Stimulated activated CD8-positive, alpha-beta memory T cell treated with anti-CD3 and anti-CD28 coated beads, Interleukin-15, amount 100 ng/mL, for 4 hours (primary cell): ENCODE measurements around the gene NT5DC3.
"Not testable (repeated sequence)": the region's sequence is repeated elsewhere in the genome, so short reads cannot be mapped to it uniquely, and the experiment has no call there.

Experiments
- DNase-seq, 2 donors: peaks; one replicate each; pipeline ENCODE4 v3.0.0-alpha.2; 2020; ENCODE audit warnings: low read depth in 2 of 2

NT5DC3 gene

GRCh38 chr12:103810111-103810510, 30.9 kb downstream of the NT5DC3 start:
- DNase-seq, result no peak

DNA sequence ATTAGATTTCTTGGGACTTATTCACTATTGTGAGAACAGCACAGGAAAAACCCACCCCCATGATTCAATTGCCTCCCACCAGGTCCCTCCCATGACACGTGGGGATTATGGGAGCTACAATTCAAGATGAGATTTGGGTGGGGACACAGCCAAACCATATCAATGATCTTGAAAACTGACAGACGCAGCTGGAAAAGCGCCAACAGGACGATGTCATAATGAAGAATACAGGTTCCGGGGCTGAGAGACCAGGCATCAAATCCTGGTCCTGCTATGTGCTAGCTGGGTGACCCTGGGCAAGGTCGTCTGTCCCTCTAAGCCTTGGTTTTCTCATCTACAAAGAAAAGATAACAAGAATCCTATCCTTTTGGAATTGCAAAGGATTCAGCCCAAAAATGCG, 31.4 kb downstream of the NT5DC3 start:
- DNase-seq, result not testable (repeated sequence)

DNA sequence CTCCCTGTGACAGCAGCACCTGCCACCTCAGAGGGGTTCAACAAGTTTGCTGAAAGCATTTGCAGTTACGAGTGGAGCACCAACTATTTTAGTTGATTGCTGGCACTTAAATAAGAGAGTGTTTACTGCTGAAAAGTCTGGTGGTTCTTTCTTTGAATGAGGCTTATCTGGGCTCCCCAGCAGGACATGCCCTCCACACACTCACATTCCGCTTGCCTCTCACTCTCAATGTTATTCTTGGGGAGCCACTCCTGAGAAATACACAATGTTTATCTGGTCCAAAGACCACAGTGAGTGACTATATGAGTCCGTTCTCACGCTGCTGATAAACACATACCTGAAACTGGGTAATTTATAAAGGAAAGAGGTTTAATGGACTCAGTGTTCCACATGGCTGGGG, 31.9 kb downstream of the NT5DC3 start:
- DNase-seq, result no peak

DNA sequence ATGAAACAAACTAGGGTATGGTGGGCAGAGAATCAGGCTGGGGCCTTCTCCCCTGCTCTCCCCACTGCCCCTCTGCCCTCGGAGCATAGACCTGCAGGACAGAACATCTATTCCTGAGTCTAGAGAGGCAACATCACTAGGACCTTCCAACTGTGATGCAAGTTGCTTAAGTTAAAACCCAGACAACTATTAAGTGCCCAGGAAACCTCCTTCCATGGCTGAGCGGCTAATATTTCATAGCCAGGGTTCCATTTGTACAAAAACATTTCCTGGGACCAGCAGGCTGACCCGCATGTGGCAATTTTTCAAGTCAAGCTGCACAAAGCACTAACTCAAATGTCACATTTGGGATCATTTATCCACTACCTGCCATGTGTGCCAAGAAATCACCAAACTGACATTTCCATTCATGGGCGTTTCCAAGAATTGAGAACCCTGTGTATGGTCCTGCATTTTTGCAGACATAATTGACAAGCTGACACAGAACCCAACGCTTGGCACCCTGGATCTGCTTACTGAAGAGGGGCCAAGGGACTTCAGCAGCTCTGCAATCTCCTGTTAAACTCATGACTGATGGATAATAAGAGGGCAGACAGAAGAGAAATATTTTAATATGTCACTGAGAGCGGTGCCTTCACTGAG, 32.7 kb downstream of the NT5DC3 start:
- DNase-seq, result no peak

GRCh38 chr12:103807561-103808238, 33.3 kb downstream of the NT5DC3 start:
- DNase-seq, result no peak

GRCh38 chr12:103806803-103807202, 34.2 kb downstream of the NT5DC3 start:
- no peak for DNase-seq

DNA sequence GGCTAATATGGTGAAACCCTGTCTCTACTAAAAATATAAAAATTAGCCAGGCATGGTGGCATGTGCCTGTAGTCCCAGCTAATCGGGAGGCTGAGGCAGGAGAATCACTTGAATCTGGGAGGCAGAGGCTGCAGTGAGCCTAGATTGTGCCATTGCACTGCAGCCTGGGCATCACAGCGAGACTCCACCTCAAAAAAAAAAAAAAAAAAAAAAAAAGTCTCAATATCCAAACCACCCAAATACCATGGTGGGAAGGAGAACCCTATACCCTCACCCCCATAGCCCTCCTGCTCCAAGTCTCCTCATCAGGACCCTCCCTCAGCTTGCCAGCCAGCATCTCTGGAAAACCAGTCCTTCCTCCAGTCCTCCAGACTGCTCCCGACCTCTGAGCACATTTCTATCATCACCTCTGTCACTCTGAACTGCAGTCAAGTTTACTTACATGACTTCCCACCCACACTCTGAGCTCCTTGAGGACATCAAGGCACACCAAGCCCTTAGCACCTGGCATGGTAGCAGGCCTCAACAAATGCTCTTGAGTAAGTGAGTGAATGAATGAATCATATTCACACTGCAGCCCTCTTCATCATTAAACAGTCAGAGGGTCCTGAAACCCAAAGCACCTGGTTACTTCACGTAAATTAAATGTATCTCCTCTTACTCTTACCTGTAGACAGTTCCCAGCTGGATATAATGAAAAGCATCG, 35.2 kb downstream of the NT5DC3 start:
- no peak for DNase-seq

DNA sequence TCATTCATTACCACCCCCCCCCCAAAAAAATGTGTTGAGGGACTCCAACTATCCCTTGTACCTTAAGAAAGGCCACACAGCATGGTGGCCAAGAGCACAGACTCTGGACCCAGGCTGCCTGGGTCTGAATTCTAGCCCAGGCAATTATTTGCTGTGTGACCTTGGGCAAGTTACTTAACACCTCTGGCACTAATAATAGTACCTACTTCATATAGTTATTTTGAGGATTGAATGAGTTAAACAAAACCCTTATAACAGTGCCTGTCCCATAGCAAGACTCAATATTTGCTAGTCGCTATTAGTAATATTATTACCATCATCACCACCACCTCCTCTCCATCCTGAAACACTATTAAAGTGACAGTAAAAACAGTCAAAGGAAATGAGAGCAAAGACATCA, 37.2 kb downstream of the NT5DC3 start:
- DNase-seq, result no peak

DNA sequence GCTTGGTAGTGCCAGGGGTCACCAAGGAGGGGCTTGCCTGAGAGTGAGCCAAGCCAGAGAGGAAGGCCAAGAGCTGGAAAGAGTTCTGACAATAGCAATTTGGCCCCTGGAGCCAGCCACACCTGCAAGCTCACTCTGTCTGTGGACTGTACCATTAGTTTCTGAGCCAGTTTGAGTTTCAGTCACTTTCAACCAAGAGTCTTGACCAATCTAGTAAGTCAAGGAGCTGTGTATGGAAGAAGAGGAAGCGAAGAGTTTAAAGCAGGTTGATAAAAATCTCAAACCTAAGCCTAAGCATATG, 38.5 kb downstream of the NT5DC3 start:
- DNase-seq, result no peak

GRCh38 chr12:103801709-103802585, 39.1 kb downstream of the NT5DC3 start:
- DNase-seq, result no peak

DNA sequence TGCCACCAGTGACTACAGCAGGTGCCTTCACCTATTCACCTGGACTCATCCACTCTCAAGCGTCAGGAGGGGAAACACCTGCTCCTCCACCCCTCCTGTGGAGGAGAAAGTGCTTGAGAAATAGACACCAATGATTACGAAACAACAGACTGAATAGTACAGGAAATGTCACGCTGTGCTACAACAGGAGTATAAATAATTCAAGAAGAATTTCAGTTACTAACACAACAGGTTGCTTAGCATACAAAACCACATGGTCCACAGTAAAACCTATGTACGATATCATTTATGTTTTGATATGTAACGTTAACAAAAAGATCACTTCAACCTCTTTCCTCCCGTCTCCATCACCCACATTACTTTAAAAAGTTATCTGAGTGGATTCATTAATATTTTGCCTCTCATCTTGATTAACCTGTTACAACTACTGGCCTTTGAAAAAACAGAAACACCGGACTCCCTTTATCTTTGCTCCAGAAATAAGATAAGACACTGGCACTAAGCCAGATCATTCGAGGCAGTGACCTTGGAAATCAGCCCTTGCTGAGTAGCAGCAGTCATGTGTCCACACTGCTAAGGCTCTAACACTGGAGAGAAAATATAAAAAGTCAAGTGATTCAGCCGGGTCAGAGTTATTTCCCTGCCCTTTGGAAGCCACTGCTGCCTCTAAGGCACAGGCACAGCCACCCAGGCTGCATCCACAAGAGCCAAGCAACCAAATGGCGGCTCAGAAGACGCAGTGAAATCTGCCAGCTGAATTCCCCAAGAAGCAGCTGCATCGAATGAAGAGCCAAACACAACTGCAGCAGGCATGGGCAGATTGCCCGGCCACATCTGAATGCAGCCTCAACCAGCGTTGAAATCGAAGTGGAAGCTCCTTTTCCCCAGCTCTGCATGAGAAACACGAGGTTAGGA, 40.9 kb downstream of the NT5DC3 start:
- DNase-seq, result no peak

DNA sequence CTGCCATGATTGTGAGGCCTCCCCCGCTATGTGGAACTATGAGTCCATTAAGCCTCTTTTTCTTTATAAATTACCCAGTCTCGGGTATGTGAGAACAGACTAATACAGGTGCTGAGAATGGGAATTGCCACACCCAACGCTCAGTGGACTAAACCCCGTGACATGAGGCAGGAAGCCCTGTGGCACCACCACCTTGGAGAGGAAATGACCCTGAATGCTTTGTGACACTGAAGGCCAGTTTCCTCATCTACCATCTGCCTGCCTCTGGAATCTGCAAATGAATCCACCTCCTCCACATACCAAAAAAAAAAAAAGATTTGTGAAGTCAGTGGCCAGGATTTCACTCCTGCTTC, 41.6 kb downstream of the NT5DC3 start:
- DNase-seq, result no peak

- DNase-seq, result no peak
These were observed 42.4 kb downstream of the NT5DC3 start for GRCh38 chr12:103798586-103798985.

DNA sequence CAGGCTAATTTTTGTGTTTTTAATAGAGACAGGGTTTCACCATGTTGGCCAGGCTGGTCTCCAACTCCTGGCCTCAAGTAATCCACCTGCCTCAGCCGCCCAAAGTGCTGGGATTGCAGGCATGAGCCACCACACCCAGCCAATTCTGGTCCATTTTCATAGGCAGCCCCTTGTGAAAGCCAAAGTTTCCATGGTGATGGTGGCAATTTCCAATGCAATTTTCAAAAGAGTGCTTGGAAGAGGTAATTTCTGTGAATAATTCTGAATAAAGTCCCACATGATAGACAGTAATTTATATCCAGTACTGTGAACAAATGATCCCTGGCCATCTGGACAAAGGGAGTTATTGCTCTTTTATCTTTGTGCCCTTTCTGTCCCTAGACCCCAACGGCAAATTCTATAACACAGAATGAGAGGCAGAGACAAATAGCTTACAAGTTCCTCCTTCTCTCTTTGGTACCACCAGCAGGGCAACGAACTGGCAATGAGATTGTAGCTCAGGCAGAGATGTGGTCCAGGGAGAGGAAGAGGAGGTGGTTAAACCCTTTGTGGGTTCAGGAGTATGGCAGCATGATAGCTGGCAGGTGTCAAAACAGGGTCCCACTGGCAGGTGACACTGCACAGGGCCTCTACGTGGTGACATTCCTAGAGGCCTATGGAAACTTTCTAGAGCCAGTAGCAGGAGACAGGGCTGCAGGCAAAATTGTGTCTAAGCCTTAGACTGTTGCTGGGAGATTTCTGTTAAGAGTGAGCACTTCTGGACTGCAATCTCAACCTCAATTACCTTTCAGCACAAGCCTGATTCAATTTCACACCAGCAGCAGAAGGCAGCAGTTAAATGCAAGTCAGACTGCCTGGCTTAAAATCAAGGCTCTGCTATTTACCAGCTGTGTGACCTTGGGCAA, 46.5 kb downstream of the NT5DC3 start:
- DNase-seq, result no peak

DNA sequence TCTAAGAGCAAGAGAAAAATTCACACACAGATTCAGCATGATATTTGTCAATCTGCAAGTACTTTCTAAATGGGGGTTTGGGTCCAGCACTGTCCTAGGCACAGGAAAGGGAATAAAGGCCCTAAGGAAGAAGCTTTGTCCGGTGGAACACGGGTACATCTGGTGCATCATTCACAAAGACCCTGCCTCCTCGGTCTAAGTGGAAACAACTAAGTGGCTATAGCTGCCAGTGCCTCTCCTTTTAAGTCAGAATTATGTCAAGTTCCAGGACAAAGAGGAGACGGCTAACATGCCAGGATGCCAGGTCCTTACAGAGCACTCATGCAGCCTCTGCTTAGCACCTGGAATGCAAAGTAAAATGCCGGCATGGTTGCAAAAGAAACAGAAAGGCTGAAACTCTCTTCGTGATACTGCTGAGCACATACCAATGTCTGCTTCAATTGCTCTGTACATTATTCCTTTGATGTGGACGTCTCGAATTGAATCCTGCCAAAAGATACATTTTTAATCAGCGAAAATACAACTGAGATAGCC, 47.5 kb downstream of the NT5DC3 start:
- DNase-seq, result no peak

DNA sequence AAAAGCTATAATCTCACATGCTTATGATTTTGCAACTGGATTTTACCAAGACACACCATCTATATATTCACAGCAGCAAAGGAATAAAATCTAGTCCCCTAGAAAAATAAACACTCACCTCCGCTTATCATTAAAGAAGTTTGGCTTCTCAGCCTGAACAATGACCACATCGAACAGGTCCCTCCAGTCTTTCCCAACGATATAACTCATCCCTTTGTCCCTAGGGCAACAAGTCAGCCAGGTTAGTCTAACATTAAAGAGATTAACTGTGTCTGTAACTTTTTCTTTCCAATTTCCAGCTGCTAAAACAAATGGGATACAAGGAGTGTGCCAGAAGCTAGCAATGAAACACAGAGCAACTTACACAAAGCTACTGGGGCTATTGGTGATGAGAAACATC, 48.0 kb downstream of the NT5DC3 start:
- no peak for DNase-seq

DNA sequence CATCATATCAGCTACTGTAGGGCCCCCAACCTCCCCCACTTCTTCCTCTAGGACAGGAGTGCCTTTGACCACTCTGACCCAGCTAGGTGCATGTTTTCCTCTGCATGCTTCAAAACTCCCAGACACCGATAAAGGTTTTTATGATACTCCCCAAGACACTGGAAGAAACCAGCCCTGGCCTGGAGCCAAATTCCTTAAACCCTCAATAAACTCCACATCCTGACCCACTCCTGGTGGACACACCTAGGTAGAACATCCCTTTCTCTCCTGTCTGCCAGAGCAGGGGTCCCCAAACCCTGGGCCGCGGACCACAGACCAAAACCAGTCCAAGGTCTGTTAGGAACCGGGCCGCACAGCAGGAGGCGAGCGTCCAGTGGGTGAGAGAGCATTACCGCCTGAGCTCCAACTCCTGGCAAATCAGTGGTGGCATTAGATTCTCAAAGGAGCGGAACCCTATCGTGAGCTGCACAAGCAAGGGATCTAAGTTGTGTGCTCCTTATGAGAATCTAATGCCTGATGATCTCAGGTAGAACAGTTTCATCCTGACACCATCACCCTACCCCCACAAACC, 49.6 kb downstream of the NT5DC3 start:
- no peak for DNase-seq

DNA sequence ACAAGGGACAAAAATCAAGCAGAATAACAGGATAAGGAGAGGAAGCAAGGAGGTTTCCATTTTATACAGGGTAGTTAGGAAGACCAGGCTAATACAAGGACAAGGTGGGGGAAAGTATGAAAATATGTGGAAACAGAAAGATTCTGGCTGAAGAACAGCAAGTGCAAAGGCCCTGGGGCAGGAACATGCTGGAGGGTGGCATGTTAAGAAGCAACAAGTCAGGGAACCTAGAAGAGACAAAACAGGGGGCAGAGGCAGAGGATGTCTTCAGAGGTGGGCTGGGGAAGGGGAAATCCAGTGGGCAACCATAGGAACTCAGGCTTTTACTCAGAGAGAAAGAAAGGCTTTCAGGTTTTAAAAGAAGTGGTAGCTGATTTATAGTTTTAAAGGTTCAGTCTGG, 54.8 kb downstream of the NT5DC3 start:
- DNase-seq, result no peak

DNA sequence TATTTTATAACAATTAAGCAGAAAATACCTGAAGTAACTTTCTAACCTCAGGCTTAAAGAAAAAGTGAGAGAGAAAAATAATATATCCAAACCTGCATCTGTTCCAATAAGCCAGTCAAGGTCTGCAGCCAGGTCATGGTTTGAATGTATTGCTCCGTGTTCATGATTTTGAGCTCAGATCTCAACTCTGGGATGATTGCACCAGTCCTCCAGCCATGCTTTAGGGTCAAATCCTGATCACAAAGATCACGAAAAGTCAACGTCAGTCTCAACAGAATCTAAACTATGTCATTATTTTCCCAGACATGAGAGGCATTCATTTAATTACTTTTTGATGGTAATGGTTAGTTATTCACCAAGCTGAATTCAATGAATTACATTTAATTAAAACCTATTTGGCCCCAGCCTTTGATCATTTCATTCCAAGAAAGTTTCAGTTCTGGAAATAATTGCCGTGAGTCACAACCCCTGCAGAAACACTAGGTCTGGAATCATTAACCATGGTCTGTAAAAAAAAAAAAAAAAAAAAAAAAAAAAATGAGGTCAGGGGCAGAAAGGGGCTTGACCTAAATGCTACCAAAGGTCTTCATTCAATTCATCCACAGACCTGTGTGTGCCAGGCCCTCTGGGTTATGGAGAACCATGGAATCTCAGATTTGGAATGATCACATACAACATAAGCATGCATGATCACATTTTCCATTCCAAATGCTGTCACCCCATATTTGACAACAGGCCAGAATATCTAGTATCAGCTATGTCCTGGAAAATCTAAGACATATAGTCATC, 55.6 kb downstream of the NT5DC3 start:
- no peak for DNase-seq
